Astrocyte (in vitro differentiated cells and primary cell): ENCODE results near the gene KCNQ1OT1. TPM values are rescaled to one million over a fixed set of nuclear protein-coding genes. Genes with fewer than 3 reads are reported as not detected.

ENCODE experiments used
- DNase-seq: peaks from one replicate; pipeline ENCODE4 v3.0.0-alpha.2; 2010; ENCODE audit warnings: low read depth
- FAIRE-seq: peaks from 2 replicates; lab custom pipeline; 2011; peaks lifted over from hg19 to GRCh38; lab: Jason Lieb, UNC
- H2AFZ ChIP-seq: 2 replicates; pipeline ENCODE4 v1.6.0; 2012; ENCODE audit warnings: low read depth, low read length, inconsistent platforms
- H3K27ac ChIP-seq: 2 replicates; pipeline ENCODE4 v1.5.1; 2011; ENCODE audit warnings: low read depth, low read length, inconsistent platforms
- H3K27me3 ChIP-seq: 2 replicates; pipeline ENCODE4 v1.6.0; 2011; ENCODE audit warnings: low read length, inconsistent platforms; ENCODE audit not compliant: insufficient read depth
- H3K36me3 ChIP-seq: 2 replicates; pipeline ENCODE4 v1.5.1; 2011; ENCODE audit warnings: low read length, inconsistent platforms; ENCODE audit not compliant: insufficient read depth
- H3K4me1 ChIP-seq: 2 replicates; pipeline ENCODE4 v1.5.1; 2011; ENCODE audit warnings: low read length, inconsistent platforms; ENCODE audit not compliant: insufficient read depth
- H3K4me2 ChIP-seq: 2 replicates; pipeline ENCODE4 v1.6.0; 2012; ENCODE audit warnings: low read length, inconsistent platforms
- H3K4me3 ChIP-seq: 2 replicates; pipeline ENCODE4 v1.5.1; 2011; ENCODE audit warnings: low read depth, mild to moderate bottlenecking, low read length, inconsistent platforms; ENCODE audit not compliant: insufficient read depth
- H3K79me2 ChIP-seq: 2 replicates; pipeline ENCODE4 v1.6.0; 2012; ENCODE audit warnings: mild to moderate bottlenecking, low read length, inconsistent platforms; ENCODE audit not compliant: insufficient read depth
- H3K9ac ChIP-seq: 2 replicates; pipeline ENCODE4 v1.6.0; 2012; ENCODE audit warnings: mild to moderate bottlenecking, low read length, inconsistent platforms
- H3K9me3 ChIP-seq: 2 replicates; pipeline ENCODE4 v1.5.1; 2012; ENCODE audit warnings: low read depth, mild to moderate bottlenecking, low read length, inconsistent platforms; ENCODE audit not compliant: insufficient read depth
- H4K20me1 ChIP-seq: 2 replicates; pipeline ENCODE4 v1.6.0; 2012; ENCODE audit warnings: low read length, inconsistent platforms; ENCODE audit not compliant: insufficient read depth
- H3K27ac Mint-ChIP-seq: one replicate; pipeline ENCODE4 v1.8.0; 2021; ENCODE audit warnings: mild to moderate bottlenecking, mixed read lengths; ENCODE audit not compliant: unreplicated experiment
- H3K27me3 Mint-ChIP-seq: one replicate; pipeline ENCODE4 v1.8.0; 2021; ENCODE audit warnings: low read depth, mixed read lengths; ENCODE audit not compliant: unreplicated experiment
- H3K36me3 Mint-ChIP-seq: one replicate; pipeline ENCODE4 v1.8.0; 2021; ENCODE audit warnings: low read depth, mixed read lengths; ENCODE audit not compliant: unreplicated experiment
- H3K4me1 Mint-ChIP-seq: one replicate; pipeline ENCODE4 v1.8.0; 2021; ENCODE audit warnings: low read depth, mixed read lengths; ENCODE audit not compliant: unreplicated experiment
- H3K4me3 Mint-ChIP-seq: one replicate; pipeline ENCODE4 v1.8.0; 2021; ENCODE audit warnings: mild to moderate bottlenecking, moderate library complexity, mixed read lengths; ENCODE audit not compliant: unreplicated experiment
- H3K9me3 Mint-ChIP-seq: one replicate; pipeline ENCODE4 v1.8.0; 2021; ENCODE audit warnings: mild to moderate bottlenecking, mixed read lengths; ENCODE audit not compliant: unreplicated experiment
- CTCF ChIP-seq: IDR thresholded peaks from 2 replicates; pipeline ENCODE4 v1.5.1; 2011; ENCODE audit warnings: low read depth, mild to moderate bottlenecking, inconsistent platforms, low read length, moderate library complexity; ENCODE audit not compliant: insufficient read depth
- EZH2 ChIP-seq: IDR thresholded peaks from 2 replicates; pipeline ENCODE4 v1.6.1; 2012; ENCODE audit warnings: mild to moderate bottlenecking, low read length, inconsistent platforms; ENCODE audit not compliant: insufficient read depth
- total RNA-seq: library from RNA; stranded (reverse); gene quantifications from 2 replicates; pipeline ENCODE4 v1.2.1, GENCODE V29; 2021

KCNQ1OT1 gene
- total RNA-seq, 1 donor from 2014 or later: 2.5 TPM

DNA sequence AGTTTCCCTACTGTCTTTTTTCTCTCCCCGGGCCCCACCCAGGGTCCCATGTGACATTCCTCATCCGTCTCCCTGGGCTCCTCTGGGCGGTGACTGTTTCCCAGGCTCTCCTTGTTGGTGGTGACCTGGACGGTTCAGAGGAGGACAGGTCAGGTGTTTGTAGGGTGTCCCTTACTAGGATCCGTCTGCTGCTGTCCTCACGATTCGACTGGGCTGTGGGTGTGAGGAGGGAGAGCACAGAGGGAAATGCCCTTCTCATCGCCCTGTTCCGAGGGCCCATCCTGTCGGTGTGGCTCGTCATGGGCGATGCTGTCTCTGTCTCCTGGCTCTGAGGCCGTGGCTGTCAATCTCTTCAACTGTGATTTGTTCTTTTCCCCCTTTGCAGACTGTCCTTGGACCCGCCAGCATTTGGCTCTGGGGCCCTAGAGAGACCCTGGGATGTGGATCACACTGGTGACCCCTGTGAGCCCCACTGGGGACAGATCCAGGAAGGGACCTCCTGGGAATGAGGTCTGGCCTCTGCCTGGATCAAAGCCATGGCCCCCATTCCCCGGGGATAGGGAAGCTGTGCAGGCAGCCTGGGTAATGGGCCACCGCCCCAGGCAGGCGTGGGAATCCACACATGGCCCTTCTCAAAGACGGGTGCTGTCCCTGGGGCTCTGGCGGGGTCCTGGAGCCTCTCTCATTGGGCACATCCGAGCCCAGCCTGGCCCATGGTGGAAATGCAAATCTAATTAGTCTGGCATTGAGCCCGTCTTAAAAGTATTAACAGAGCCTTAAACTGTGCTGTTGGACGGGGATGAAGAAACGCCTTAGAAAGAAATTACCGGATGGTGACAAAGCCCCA lies 46.8 kb upstream of the KCNQ1OT1 start:
- TF ChIP-seq EZH2: no peak
- TF ChIP-seq CTCF: no peak
- Mint-ChIP-seq H3K27ac (no peak overlapping the region), H3K36me3 (peaks cover 2% of the 10 kb centered on the region), H3K4me1 (peaks cover 2% of the 10 kb centered on the region), H3K27me3 (peaks cover 28% of the 10 kb centered on the region), H3K4me3 (no peak overlapping the region), H3K9me3 (peaks cover 2% of the 10 kb centered on the region)
- H3K4me3 ChIP-seq: no peak overlapping the region
- peaks cover 14% of the 10 kb centered on the region for H3K4me1 ChIP-seq
- no peak overlapping the region for H3K9ac ChIP-seq
- no peak overlapping the region for H2AFZ ChIP-seq
- H3K27ac ChIP-seq: no peak overlapping the region
- FAIRE-seq (no peak), DNase-seq (no peak)
- H3K79me2 ChIP-seq: no peaks in the 10 kb centered on the region
- no peaks in the 10 kb centered on the region for H3K9me3 ChIP-seq
- no peaks in the 10 kb centered on the region for H3K36me3 ChIP-seq
- peaks cover 9% of the 10 kb centered on the region for H3K27me3 ChIP-seq
- H3K4me2 ChIP-seq: no peak overlapping the region
- no peaks in the 10 kb centered on the region for H4K20me1 ChIP-seq

DNA sequence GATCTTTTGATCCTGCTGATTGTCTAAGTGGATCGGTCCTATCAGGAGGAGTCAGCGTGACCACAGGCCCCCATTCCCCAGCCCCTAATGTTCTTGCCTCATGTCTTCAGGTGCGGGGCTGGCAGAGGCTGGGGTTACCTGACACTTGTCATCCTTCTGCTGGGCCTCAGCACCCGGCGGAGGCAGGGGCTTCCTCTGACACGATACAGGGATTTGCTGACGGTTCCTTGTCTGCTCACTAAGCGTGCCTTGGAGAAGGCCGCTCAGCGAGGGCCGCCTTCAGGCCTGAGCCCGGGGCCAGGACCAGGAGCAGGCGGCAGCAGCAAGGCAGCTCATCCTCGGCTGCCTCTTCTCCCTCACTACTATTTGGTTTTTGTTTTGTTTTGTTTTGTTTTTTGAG lies 45.7 kb upstream of the KCNQ1OT1 start:
- Histone ChIP-seq H3K9me3 (no peaks in the 10 kb centered on the region), H3K4me3 (no peak overlapping the region), H3K79me2 (no peaks in the 10 kb centered on the region), H3K4me1 (peaks cover 14% of the 10 kb centered on the region), H3K27me3 (peaks cover 3% of the 10 kb centered on the region), H3K27ac (no peak overlapping the region), H2AFZ (no peak overlapping the region), H4K20me1 (no peaks in the 10 kb centered on the region), H3K9ac (no peak overlapping the region), H3K4me2 (no peak overlapping the region), H3K36me3 (no peaks in the 10 kb centered on the region)
- H3K36me3 Mint-ChIP-seq: peaks cover 2% of the 10 kb centered on the region
- H3K4me3 Mint-ChIP-seq: no peak overlapping the region
- peaks cover 2% of the 10 kb centered on the region for H3K9me3 Mint-ChIP-seq
- peaks cover 13% of the 10 kb centered on the region for H3K4me1 Mint-ChIP-seq
- TF ChIP-seq EZH2: no peak
- no peak for TF ChIP-seq CTCF
- H3K27ac Mint-ChIP-seq: no peak overlapping the region
- peaks cover 19% of the 10 kb centered on the region for H3K27me3 Mint-ChIP-seq
- no peak for DNase-seq
- no peak for FAIRE-seq

- Histone ChIP-seq H3K9ac (no peak overlapping the region), H3K36me3 (no peaks in the 10 kb centered on the region), H3K4me2 (no peak overlapping the region), H2AFZ (no peak overlapping the region), H3K9me3 (no peaks in the 10 kb centered on the region), H3K27me3 (peaks cover 3% of the 10 kb centered on the region), H3K4me3 (no peak overlapping the region), H3K79me2 (no peaks in the 10 kb centered on the region), H4K20me1 (no peaks in the 10 kb centered on the region), H3K4me1 (peaks cover 14% of the 10 kb centered on the region), H3K27ac (no peak overlapping the region)
- peaks cover 2% of the 10 kb centered on the region for H3K36me3 Mint-ChIP-seq
- FAIRE-seq (no peak), DNase-seq (no peak)
- peaks cover 19% of the 10 kb centered on the region for H3K27me3 Mint-ChIP-seq
- TF ChIP-seq EZH2 (no peak), CTCF (no peak)
- H3K4me3 Mint-ChIP-seq: no peak overlapping the region
- H3K9me3 Mint-ChIP-seq: peaks cover 2% of the 10 kb centered on the region
- no peak overlapping the region for H3K27ac Mint-ChIP-seq
- peaks cover 13% of the 10 kb centered on the region for H3K4me1 Mint-ChIP-seq
Measured at GRCh38 chr11:2744166-2744565, 44.4 kb upstream of the KCNQ1OT1 start.
